GM21423 (cell line): Measurements from ENCODE around the gene CNN1.
"Not testable (repeated sequence)": the region's sequence is repeated elsewhere in the genome, so short reads cannot be mapped to it uniquely, and the experiment has no call there.

Experiments used
- ATAC-seq: cut with Tn5 transposase; IDR thresholded peaks from one replicate; pipeline ENCODE4 v1.9.1; 2021; ENCODE audit warnings: mild to moderate bottlenecking, moderate library complexity; ENCODE audit not compliant: unreplicated experiment

Gene CNN1

GRCh38 chr19:11598746-11599145, 60.1 kb downstream of the CNN1 start:
- no peak for ATAC-seq

GRCh38 chr19:11599704-11600103, 61.1 kb downstream of the CNN1 start:
- not testable (repeated sequence) for ATAC-seq
